ENCODE measurements around the gene NDRG4. TPM values are rescaled to one million over a fixed set of nuclear protein-coding genes. Genes with fewer than 3 reads are reported as not detected.

The NDRG4 gene
- total RNA-seq, 4 donors from 2014 or later: 0.60 to 64.7 (median 4.4) TPM

DNA sequence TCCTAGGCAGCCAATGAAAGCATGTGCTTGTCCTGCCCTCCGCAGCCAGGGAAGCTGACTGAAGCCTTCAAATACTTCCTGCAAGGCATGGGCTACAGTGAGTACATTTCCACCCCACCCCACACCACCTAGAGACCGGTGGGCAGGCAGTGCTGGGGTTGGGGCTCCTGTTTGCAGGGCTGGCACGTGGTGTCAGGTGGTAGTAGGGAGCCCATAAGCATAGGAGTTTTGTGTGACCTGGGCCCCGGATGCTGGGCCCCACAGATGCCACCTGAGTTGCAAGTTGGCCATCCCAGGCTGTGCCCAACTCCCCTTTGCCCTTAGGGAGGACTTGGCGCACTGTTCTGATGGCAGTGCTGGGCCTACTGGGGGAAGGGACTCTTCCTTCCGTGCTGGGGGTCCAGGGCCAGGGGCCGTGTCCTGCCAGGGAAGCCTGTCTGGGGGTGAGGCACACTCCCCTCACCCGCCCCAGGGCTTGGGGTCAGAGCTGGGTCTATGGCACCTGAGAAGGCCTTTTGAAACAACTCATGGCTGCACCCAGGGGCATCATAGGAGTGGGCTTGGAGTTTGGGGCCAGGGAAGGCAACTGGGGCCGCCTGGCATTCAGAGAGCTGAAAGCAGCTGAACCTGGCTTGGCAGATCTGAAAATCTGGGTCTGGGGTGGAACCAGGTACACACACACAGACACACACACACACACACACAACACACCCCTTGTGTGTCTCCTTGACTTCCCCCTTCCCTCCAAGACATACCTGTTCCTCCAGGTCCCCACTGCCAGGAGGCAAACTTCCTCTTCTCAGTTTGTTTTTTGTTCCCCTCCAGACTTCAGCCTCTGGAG lies 9.5 kb downstream of the NDRG4 start:
- TF ChIP-seq POLR2AphosphoS5 (IDR thresholded peaks at IDR 0.05) (no peak), EP300 (IDR thresholded peaks at IDR 0.05; ENCODE audit: low read depth) (no peak), POLR2A (IDR thresholded peaks at IDR 0.05) (no peak)
- TF ChIP-seq, protein P1, sequence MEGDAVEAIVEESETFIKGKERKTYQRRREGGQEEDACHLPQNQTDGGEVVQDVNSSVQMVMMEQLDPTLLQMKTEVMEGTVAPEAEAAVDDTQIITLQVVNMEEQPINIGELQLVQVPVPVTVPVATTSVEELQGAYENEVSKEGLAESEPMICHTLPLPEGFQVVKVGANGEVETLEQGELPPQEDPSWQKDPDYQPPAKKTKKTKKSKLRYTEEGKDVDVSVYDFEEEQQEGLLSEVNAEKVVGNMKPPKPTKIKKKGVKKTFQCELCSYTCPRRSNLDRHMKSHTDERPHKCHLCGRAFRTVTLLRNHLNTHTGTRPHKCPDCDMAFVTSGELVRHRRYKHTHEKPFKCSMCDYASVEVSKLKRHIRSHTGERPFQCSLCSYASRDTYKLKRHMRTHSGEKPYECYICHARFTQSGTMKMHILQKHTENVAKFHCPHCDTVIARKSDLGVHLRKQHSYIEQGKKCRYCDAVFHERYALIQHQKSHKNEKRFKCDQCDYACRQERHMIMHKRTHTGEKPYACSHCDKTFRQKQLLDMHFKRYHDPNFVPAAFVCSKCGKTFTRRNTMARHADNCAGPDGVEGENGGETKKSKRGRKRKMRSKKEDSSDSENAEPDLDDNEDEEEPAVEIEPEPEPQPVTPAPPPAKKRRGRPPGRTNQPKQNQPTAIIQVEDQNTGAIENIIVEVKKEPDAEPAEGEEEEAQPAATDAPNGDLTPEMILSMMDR (IDR thresholded peaks at IDR 0.05): no peak

DNA sequence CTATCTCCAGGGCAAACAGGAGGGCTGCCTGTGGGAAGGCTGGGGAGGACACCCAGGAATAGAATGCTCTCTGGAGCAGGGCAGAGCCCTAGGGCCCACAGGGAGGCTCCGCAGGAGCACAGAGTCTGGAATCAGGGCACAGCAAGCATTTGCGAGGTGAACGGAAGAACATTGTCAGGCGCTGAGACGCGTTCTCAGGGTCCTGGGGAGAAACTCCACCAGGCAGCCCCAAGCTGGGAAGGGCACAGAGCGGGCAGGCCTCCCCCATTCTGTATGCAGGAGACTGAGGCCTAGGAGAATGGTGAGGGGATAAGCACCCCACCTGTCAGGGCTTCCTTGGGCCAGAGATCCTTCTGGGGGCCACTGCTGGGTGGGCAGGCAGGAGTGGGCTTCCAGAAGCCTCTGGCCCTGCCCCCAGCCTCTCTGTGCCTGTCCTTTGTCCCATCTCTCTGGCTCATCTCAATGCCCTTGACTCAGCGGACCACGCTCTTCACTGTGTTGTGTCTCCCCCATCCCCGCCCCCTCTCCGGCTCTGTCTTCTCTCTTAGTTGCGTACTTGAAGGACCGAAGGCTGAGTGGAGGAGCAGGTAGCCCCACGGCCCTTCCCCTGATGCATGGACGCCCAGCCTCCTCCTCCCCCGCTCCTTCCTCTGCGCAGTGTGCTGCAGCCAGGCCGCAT lies 10.3 kb downstream of the NDRG4 start:
- Histone ChIP-seq H3K9me3 (no peaks in the 10 kb centered on the region), H3K4me3 (no peak overlapping the region), H3K4me1 (peaks cover 0 to 12% (median 10%) of the 10 kb centered on the region in 4 donors), H3K27me3 (peaks cover 21% of the 10 kb centered on the region), H3K36me3 (no peaks in the 10 kb centered on the region), H3K27ac (no peak overlapping the region)
- TF ChIP-seq, protein P1 (IDR thresholded peaks at IDR 0.05): no peak
- intact Hi-C loops (cut with DNase I; ENCODE audit: low total_unique reads) (no loop called here), in situ Hi-C loops (cut with MboI; ENCODE audit: low pct_ligation_motif_present in 1 of 4, low pct_unique_long_range_greater_than_20kb in 1 of 4, low sequenced_read_pairs in 3 of 4) (no loop called here)
- 93 to 100% methylated on average over 2 to 18 of the region's 18 CpGs for WGBS, 2 donors (ENCODE audit: low coverage in 1 of 2)
- DNase-seq: no peak

More for the DNA sequence above, 9.5 kb downstream of the NDRG4 start:
- no peak overlapping the region for H3K27ac ChIP-seq
- intact Hi-C loops (cut with DNase I; ENCODE audit: low total_unique reads): no loop called here
- DNase-seq: no peak
- peaks cover 0 to 5% (median 4%) of the 10 kb centered on the region in 4 donors for H3K4me1 ChIP-seq
- peaks cover 21% of the 10 kb centered on the region for H3K27me3 ChIP-seq
- no peaks in the 10 kb centered on the region for H3K36me3 ChIP-seq
- H3K4me3 ChIP-seq: no peak overlapping the region
- in situ Hi-C loops (cut with MboI; ENCODE audit: low pct_ligation_motif_present in 1 of 4, low pct_unique_long_range_greater_than_20kb in 1 of 4, low sequenced_read_pairs in 3 of 4): no loop called here
- no peaks in the 10 kb centered on the region for H3K9me3 ChIP-seq
- 93% methylated on average over 7 of the region's 9 CpGs; no CpG with 5 or more reads in 1 of the 2 donors for WGBS, 2 donors (ENCODE audit: low coverage in 1 of 2)

DNA sequence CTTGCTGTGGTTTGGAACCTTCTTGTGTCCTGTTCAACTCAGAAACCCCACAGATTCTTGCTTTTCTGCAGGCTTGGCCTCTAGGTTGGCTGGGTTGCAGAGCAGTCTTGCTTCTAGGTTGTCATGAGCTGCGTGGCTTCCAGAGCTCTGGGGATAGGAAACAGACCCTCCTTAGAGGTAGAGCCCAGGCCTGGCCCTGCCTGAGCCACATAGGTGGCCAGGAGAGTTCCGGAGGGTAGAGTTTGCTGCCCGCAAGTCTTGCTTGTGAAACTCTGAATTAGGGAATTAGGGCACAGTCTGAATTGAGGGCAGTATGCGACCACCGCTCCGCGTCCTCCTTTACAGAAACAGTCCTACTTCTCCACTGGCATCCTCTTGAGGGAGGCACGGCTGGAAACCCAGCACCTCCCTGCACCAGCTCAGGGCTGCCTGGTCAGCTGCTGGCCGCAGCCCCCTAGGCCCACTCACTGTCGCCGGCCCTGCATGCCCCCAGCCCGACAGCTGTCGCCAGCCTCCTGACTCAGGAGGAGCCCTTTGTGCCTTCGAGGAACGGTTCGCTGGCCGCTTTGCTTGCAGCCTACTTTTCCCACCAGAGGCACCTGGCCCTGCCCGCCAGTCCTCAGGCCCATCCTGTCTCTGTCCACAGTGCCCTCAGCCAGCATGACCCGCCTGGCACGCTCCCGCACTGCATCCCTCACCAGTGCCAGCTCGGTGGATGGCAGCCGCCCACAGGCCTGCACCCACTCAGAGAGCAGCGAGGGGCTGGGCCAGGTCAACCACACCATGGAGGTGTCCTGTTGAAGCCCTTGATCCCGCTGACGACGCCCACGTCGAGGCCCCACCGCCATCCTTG lies 11.1 kb downstream of the NDRG4 start:
- Histone ChIP-seq H3K36me3 (no peaks in the 10 kb centered on the region), H3K9me3 (no peaks in the 10 kb centered on the region), H3K27me3 (peaks cover 19% of the 10 kb centered on the region), H3K27ac (no peak overlapping the region), H3K4me1 (peaks cover 0 to 12% (median 10%) of the 10 kb centered on the region in 4 donors), H3K4me3 (no peak overlapping the region)
- 86% methylated on average over 30 of the region's 30 CpGs; no CpG with 5 or more reads in 1 of the 2 donors for WGBS, 2 donors (ENCODE audit: low coverage in 1 of 2)
- TF ChIP-seq POLR2A (IDR thresholded peaks at IDR 0.05): no peak
- TF ChIP-seq EP300 (IDR thresholded peaks at IDR 0.05; ENCODE audit: low read depth): no peak
- TF ChIP-seq, protein P1 (IDR thresholded peaks at IDR 0.05): no peak
- no peak for TF ChIP-seq POLR2AphosphoS5 (IDR thresholded peaks at IDR 0.05)
- DNase-seq: no peak
- in situ Hi-C loops (cut with MboI; ENCODE audit: low pct_ligation_motif_present in 1 of 4, low pct_unique_long_range_greater_than_20kb in 1 of 4, low sequenced_read_pairs in 3 of 4) (no loop called here), intact Hi-C loops (cut with DNase I; ENCODE audit: low total_unique reads) (no loop called here)

All from transverse colon (tissue), 4 donors.